Hematopoietic multipotent progenitor cell treated with erythropoietin and hydrocortisone succinate and interleukin-3 and kit ligand, for 4 days (in vitro differentiated cells): ENCODE results near the gene AP1M1.

ENCODE experiments used
- DNase-seq: peaks from one replicate; pipeline ENCODE4 v3.0.0-alpha.2; 2015

The AP1M1 gene

GRCh38 chr19:16233836-16234551 is 36.3 kb downstream of the AP1M1 start:
- DNase-seq = no peak

DNA sequence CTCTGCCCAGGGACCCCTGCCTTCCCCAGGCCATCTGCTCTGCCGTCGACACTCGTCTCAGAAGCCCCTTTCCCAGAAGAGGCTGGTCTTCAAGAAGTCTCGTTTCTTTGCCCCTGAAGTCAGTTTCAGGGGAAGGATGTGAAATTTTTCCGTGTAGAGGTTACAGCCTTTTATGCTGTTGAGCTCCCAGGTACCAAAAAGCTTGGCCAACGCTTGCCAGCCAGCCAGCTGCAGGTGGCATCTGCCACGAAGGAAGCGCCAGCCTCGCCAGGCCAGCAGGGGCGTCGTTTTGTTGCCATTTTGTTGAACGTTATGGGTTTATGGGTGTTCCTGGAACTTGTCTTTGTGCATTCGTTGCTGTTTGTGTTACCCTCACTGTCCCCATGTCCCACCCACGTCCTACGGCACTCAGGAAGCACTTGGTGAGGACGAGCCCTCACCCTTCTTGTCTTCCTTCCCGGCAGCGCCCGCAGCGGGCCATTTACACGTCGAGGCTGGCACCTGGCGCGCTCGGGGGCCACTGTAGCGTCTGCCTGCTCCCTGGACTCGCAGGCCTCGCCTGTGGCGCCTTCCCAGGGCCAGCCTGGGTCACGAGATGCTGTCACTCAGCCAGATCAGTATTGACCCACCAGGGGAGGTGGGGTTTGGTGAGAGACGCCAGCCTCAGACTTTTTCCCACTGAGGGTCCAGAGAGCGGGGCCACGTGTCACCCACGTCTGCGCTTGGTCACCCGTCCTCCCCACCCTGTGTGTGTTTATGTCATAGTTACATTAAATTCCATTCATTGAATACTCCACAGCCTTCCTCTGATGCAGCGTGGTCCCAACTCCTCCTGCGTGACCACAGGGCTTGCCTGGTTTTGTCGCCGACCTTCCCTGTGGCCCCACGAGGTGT is 37.1 kb downstream of the AP1M1 start:
- DNase-seq = no peak

DNA sequence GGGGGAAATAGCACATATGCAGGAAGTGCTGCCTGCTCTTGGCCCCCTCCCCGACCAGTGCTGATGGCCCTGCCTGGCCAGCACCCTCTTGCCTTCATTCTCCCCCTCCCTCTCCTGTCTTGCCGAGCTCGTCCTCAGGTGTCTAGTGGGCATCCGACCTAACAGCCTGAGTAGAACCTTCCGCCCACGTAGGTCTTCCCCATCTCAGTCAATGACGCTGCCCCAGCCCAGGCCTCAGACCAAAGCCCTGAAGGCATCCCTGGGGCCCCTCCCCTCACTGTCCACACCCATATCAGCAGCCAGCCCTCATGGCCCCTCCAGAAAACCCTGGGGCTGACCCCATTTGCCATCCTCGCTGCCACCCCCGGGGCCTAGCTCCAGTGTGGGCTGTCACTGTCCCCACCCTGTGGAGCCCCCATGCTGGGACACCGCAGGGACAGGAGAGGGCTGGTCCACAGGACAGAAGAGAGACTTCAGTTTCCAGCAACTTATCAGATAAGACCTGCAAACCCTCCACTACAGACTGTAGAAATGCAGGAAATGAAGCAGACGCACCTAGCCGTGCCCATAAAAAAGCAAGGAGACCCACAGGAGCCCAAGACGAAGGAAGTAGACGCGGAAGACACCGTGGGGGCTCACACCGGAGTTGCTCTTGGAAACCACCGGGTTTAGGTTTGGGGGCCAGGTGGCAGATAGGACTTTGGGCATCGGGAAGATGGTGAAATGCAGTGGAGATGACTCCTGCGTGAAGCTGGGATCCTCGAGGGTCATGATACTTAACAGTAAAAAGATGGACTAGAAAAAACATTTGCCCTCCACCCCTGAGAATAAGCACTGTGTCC is 38.3 kb downstream of the AP1M1 start:
- DNase-seq = no peak

GRCh38 chr19:16244091-16244490 is 46.4 kb downstream of the AP1M1 start:
- DNase-seq = no peak

- peak; percentile 89 for DNase-seq
Measured at GRCh38 chr19:16247353-16248182, 49.9 kb downstream of the AP1M1 start.

DNA sequence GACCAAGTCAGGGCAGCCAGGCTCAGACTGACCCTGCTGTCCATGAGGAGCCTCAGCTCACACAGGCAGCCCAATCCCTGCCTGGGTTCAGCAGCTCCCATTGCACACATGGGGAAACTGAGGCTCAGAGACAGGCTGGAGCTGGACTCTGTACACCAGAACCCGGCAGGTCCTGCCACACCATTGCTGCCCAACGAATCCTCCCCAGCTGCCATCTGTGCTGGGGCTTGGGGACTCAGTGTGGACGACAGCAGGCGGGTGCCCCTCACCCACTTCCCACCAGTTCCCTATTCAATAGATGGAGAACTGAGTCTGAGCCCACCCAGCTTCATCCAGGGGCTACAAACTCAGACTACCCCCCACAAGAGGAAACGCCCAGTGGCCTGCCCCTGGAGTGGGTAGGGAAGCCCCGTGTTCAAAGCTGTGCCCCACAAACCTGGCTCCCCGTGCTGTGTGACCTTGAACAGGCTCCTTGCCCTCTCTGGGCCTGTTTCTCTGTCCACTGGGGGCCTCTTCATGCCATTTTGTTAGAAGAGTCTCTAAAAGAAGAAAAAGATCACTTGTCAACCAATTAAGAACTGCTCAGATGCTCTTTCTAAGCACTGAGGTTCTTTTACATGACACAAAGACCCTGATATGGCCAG is 50.8 kb downstream of the AP1M1 start:
- DNase-seq = no peak

GRCh38 chr19:16249826-16250404 is 52.2 kb downstream of the AP1M1 start:
- DNase-seq = no peak

DNA sequence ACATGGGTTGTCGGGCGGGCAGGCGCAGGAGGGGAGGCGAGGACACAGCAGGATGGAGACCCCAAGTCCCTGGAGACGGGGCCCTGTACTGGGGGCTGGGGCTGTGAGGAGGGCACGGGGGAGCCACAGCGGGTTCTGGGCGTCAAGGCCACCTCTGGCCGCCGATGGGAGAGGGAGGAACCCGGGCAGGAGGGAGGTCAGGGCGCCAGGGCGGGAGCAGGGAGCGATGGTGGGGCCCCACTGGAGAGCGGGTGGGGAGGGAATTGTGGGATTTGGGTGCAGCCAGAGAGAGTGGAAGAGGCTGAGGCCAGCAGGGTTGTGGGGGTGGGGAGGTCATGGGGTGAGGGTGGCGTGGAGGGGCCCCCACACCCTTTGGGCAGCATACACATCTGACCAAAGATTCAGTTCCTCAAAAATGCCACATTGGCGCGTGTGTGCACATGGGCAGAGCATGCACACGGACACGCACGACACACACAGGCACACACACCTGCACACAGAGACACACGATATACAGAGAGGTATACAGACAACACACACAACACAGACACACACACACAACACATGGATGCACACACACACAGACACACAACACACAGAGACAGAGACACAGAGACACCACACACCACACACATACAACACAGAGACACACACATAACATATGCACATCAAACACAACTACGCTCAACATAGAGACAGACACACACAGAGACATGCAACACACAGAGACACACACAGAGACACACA is 54.9 kb downstream of the AP1M1 start:
- peak; percentile 58 for DNase-seq

DNA sequence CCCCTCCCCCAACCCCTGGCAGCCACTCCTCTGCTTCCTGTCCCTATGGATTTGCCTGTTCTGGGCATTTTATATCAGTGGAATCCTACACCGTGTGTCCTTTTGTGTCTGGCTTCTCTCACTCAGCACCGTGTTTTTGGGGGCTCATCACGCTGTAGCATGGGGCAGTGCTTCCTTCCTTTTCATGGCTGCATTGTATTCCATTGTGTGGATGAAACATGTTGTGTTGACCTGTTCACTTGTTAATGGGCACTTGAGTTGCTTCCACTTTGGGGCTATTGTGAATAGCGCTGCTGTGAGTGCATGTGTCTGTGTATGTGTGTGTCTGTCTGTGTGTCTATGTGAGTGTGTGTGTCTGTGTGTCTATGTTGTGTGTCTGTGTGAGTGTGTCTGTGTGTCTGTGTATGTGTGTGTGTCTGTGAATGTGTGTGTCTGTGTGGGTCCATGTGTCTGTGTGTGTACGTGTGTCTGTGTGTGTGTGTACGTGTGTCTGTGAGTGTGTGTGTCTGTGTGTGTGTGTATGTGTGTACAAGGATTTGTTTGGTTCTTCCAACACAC is 57.2 kb downstream of the AP1M1 start:
- DNase-seq = no peak

DNA sequence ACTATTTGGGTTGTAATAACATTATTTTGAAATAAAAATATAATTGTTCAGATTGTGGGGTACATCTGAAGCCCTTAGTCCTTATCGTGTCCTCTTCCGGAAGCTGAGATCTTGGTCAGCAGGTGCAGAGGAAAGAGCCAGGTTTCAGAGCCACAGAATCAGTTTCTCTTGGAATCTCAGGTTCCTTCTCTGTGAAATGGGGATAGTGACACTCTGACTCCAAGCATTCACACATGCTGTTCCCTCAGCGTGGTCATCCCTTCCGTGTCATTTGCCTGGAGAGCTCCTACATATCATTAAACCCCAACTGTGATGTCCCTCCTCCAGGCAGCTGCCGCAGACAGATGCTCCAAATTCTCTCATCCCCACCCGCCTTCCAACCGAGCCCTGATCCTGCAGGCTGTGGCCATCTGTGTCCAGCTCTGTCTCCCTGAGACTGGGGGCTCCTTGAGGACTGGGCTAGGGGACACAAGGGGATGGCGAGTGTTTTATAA is 59.8 kb downstream of the AP1M1 start:
- DNase-seq = no peak

DNA sequence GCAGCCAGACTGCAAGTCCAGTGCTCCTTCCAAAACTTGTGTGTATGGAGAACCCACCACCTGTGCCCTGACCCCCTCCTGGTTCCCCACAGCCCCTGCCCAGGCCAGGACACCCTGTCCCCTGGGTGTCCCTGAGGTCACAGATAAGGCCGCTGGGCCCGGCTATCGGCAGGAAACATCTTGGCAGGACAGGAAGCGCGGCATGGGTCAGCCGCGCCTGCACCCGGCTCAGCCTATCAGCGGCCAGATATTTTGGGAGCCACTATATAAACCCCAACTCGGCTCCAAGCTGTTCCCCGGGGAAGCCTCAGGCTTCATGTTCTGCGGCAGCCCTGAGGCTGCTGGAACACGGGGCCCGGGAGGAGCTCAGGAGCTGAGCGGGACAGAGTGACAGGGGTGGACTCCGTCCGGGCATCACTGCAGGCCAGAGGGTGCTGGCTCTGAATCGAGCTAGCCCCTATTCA is 60.8 kb downstream of the AP1M1 start:
- DNase-seq = peak; percentile 97

- no peak for DNase-seq
Measured at GRCh38 chr19:16259385-16260159, 61.9 kb downstream of the AP1M1 start.

- DNase-seq = no peak
Measured at GRCh38 chr19:16260160-16260811, 62.6 kb downstream of the AP1M1 start.

DNA sequence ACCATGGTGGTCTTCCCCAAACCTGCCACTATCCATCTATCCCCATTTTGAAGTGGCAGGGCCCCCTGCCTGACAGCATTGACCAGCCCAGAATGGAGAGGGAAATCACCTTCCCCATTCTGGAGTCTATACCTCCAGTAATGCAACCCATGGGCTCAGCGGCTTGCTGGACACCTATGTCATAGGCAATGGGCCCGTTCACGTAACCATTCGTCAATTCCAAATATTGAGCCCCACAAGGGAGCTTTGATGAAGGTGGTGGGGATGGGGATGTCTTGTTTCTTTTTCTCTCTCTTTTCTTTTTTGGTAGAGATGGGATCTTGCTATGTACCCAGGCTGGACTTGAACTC is 63.1 kb downstream of the AP1M1 start:
- DNase-seq = no peak

- peak; percentile 69 for DNase-seq
Measured at GRCh38 chr19:16261584-16262368, 64.1 kb downstream of the AP1M1 start.

DNA sequence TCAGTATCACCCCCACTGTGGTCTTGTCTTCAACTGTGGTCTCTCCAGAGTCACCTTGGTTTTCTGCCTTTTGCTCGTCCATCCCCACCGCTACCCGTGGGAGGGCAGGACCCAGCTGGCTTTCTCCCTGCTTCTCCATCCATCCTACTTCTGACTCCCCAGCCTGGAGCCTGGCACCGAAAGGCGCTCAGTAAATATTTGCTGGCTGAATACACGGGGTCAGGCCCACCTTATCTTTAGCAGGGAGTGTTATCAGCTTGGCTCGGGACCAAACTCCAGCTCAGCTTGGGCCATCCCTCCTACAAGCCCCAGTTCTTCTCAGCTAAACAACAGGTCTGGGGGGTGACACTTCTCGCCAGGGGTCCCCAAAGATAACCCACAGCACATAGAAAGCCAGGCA is 64.9 kb downstream of the AP1M1 start:
- DNase-seq = peak; percentile 69

GRCh38 chr19:16263141-16263761 is 65.5 kb downstream of the AP1M1 start:
- peak; percentile 59 for DNase-seq
